Measurements from ENCODE around the gene CENPX.

The CENPX gene

GRCh38 chr17:82022310-82022980 is at the start of gene CENPX:
Gene CENPX, minus strand, starts transcription at chr17:82022878. Its CDS starts 17 bp downstream, at chr17:82022861.
- Histone ChIP-seq H3K4me3 (ENCODE audit: low read depth, low read length) (peak within 1 kb of the TSS; percentile 95), H3K36me3 (ENCODE audit: control insufficient read depth, insufficient read depth, low read length) (peaks cover 18% of the 10 kb centered on the region), H3K9ac (ENCODE audit: low read depth, low read length) (peak within 1 kb of the TSS; percentile 85), H3K9me3 (ENCODE audit: control insufficient read depth, insufficient read depth, low read length) (no peaks in the 10 kb centered on the region), H3K27me3 (ENCODE audit: control insufficient read depth, insufficient read depth, low read length) (no peaks in the 10 kb centered on the region), H3K4me1 (ENCODE audit: control insufficient read depth, insufficient read depth, low read length) (0 out of 2 replicates have a peak, but pooled peaks cover 5% of the 10 kb centered on the region), H3K27ac (ENCODE audit: low read depth, low read length) (peak within 1 kb of the TSS; percentile 35)

GRCh38 chr17:82070611-82071010 is 47.9 kb upstream of the CENPX start:
- no peak overlapping the region for H3K9ac ChIP-seq (ENCODE audit: low read depth, low read length)
- H3K9me3 ChIP-seq (ENCODE audit: control insufficient read depth, insufficient read depth, low read length), result no peaks in the 10 kb centered on the region
- H3K4me1 ChIP-seq (ENCODE audit: control insufficient read depth, insufficient read depth, low read length), result no peaks in the 10 kb centered on the region
- H3K4me3 ChIP-seq (ENCODE audit: low read depth, low read length), result no peak overlapping the region
- H3K27me3 ChIP-seq (ENCODE audit: control insufficient read depth, insufficient read depth, low read length), result no peaks in the 10 kb centered on the region
- H3K36me3 ChIP-seq (ENCODE audit: control insufficient read depth, insufficient read depth, low read length), result no peaks in the 10 kb centered on the region
- no peak overlapping the region for H3K27ac ChIP-seq (ENCODE audit: low read depth, low read length)

GRCh38 chr17:82065638-82066303 is 43.1 kb upstream of the CENPX start, which contains the start of gene DUS1L:
Gene DUS1L, minus strand, starts transcription at chr17:82065804. Its CDS starts 745 bp downstream, at chr17:82065059.
- Histone ChIP-seq H3K27me3 (ENCODE audit: control insufficient read depth, insufficient read depth, low read length) (no peaks in the 10 kb centered on the region), H3K9ac (ENCODE audit: low read depth, low read length) (peak within 1 kb of the TSS; percentile 66), H3K4me1 (ENCODE audit: control insufficient read depth, insufficient read depth, low read length) (no peaks in the 10 kb centered on the region), H3K9me3 (ENCODE audit: control insufficient read depth, insufficient read depth, low read length) (no peaks in the 10 kb centered on the region), H3K27ac (ENCODE audit: low read depth, low read length) (no peak within 1 kb of the TSS), H3K4me3 (ENCODE audit: low read depth, low read length) (peak within 1 kb of the TSS; percentile 69), H3K36me3 (ENCODE audit: control insufficient read depth, insufficient read depth, low read length) (peaks cover 36% of the 10 kb centered on the region)

- Histone ChIP-seq H3K9ac (ENCODE audit: low read depth, low read length) (peak overlapping the region; percentile 55), H3K9me3 (ENCODE audit: control insufficient read depth, insufficient read depth, low read length) (no peaks in the 10 kb centered on the region), H3K4me1 (ENCODE audit: control insufficient read depth, insufficient read depth, low read length) (no peaks in the 10 kb centered on the region), H3K27me3 (ENCODE audit: control insufficient read depth, insufficient read depth, low read length) (no peaks in the 10 kb centered on the region), H3K27ac (ENCODE audit: low read depth, low read length) (no peak overlapping the region), H3K36me3 (ENCODE audit: control insufficient read depth, insufficient read depth, low read length) (peaks cover 41% of the 10 kb centered on the region), H3K4me3 (ENCODE audit: low read depth, low read length) (peak overlapping the region; percentile 69)
Measured at GRCh38 chr17:82065193-82065637, 42.5 kb upstream of the CENPX start.

GRCh38 chr17:82064433-82065192 is 41.9 kb upstream of the CENPX start:
- Histone ChIP-seq H3K9ac (ENCODE audit: low read depth, low read length) (peak overlapping the region; percentile 55), H3K27ac (ENCODE audit: low read depth, low read length) (no peak overlapping the region), H3K4me3 (ENCODE audit: low read depth, low read length) (peak overlapping the region; percentile 69), H3K9me3 (ENCODE audit: control insufficient read depth, insufficient read depth, low read length) (no peaks in the 10 kb centered on the region), H3K27me3 (ENCODE audit: control insufficient read depth, insufficient read depth, low read length) (no peaks in the 10 kb centered on the region), H3K4me1 (ENCODE audit: control insufficient read depth, insufficient read depth, low read length) (no peaks in the 10 kb centered on the region), H3K36me3 (ENCODE audit: control insufficient read depth, insufficient read depth, low read length) (peaks cover 48% of the 10 kb centered on the region)

GRCh38 chr17:82063424-82064415 is 41.0 kb upstream of the CENPX start:
- Histone ChIP-seq H3K27ac (ENCODE audit: low read depth, low read length) (no peak overlapping the region), H3K9me3 (ENCODE audit: control insufficient read depth, insufficient read depth, low read length) (no peaks in the 10 kb centered on the region), H3K36me3 (ENCODE audit: control insufficient read depth, insufficient read depth, low read length) (peaks cover 53% of the 10 kb centered on the region), H3K27me3 (ENCODE audit: control insufficient read depth, insufficient read depth, low read length) (no peaks in the 10 kb centered on the region), H3K4me3 (ENCODE audit: low read depth, low read length) (peak overlapping the region; percentile 69; the same call in 1 of the 2 replicates), H3K4me1 (ENCODE audit: control insufficient read depth, insufficient read depth, low read length) (no peaks in the 10 kb centered on the region), H3K9ac (ENCODE audit: low read depth, low read length) (no peak overlapping the region)

GRCh38 chr17:82062984-82063368 is 40.3 kb upstream of the CENPX start:
- H3K36me3 ChIP-seq (ENCODE audit: control insufficient read depth, insufficient read depth, low read length), result peaks cover 60% of the 10 kb centered on the region
- no peak overlapping the region for H3K4me3 ChIP-seq (ENCODE audit: low read depth, low read length)
- H3K9me3 ChIP-seq (ENCODE audit: control insufficient read depth, insufficient read depth, low read length), result no peaks in the 10 kb centered on the region
- no peaks in the 10 kb centered on the region for H3K4me1 ChIP-seq (ENCODE audit: control insufficient read depth, insufficient read depth, low read length)
- no peak overlapping the region for H3K27ac ChIP-seq (ENCODE audit: low read depth, low read length)
- no peak overlapping the region for H3K9ac ChIP-seq (ENCODE audit: low read depth, low read length)
- no peaks in the 10 kb centered on the region for H3K27me3 ChIP-seq (ENCODE audit: control insufficient read depth, insufficient read depth, low read length)

- H3K27me3 ChIP-seq (ENCODE audit: control insufficient read depth, insufficient read depth, low read length), result no peaks in the 10 kb centered on the region
- H3K27ac ChIP-seq (ENCODE audit: low read depth, low read length), result no peak overlapping the region
- no peak overlapping the region for H3K9ac ChIP-seq (ENCODE audit: low read depth, low read length)
- no peak overlapping the region for H3K4me3 ChIP-seq (ENCODE audit: low read depth, low read length)
- H3K9me3 ChIP-seq (ENCODE audit: control insufficient read depth, insufficient read depth, low read length), result no peaks in the 10 kb centered on the region
- H3K4me1 ChIP-seq (ENCODE audit: control insufficient read depth, insufficient read depth, low read length), result no peaks in the 10 kb centered on the region
- H3K36me3 ChIP-seq (ENCODE audit: control insufficient read depth, insufficient read depth, low read length), result peaks cover 67% of the 10 kb centered on the region
Measured at GRCh38 chr17:82062076-82062983, 39.7 kb upstream of the CENPX start.

- H3K36me3 ChIP-seq (ENCODE audit: control insufficient read depth, insufficient read depth, low read length), result peaks cover 77% of the 10 kb centered on the region
Measured at GRCh38 chr17:82061047-82061925, 38.6 kb upstream of the CENPX start.

More at GRCh38 chr17:82061047-82061925, 38.6 kb upstream of the CENPX start:
- no peaks in the 10 kb centered on the region for H3K9me3 ChIP-seq (ENCODE audit: control insufficient read depth, insufficient read depth, low read length)
- H3K9ac ChIP-seq (ENCODE audit: low read depth, low read length), result no peak overlapping the region
- no peaks in the 10 kb centered on the region for H3K27me3 ChIP-seq (ENCODE audit: control insufficient read depth, insufficient read depth, low read length)
- no peak overlapping the region for H3K27ac ChIP-seq (ENCODE audit: low read depth, low read length)
- no peaks in the 10 kb centered on the region for H3K4me1 ChIP-seq (ENCODE audit: control insufficient read depth, insufficient read depth, low read length)
- H3K4me3 ChIP-seq (ENCODE audit: low read depth, low read length), result no peak overlapping the region
